ENCODE results near the gene KLHL29. TPM values are rescaled to one million over a fixed set of nuclear protein-coding genes. Genes with fewer than 3 reads are reported as not detected.

The KLHL29 gene
- total RNA-seq, 2 experiments from 2014 or later = 4.1 to 4.4 TPM

- Mint-ChIP-seq H3K27ac (no peak overlapping the region), H3K9me3 (ENCODE audit: insufficient read depth) (no peaks in the 10 kb centered on the region), H3K4me1 (ENCODE audit: low read depth) (peaks cover 16% of the 10 kb centered on the region), H3K36me3 (ENCODE audit: low read depth) (no peaks in the 10 kb centered on the region), H3K4me3 (no peak overlapping the region), H3K27me3 (ENCODE audit: low read depth) (peaks cover 30% of the 10 kb centered on the region)
- no peak for ATAC-seq
- POLR2A ChIA-PET = no interaction called here
- no peak for DNase-seq
- CTCF ChIA-PET = interaction anchor here (0.8 kb wide), 1 partner anchor 55 kb away, joined by 4 read pairs; no protein-coding TSS in a partner anchor
These were observed 74.1 kb downstream of the KLHL29 start for GRCh38 chr2:23459032-23459431.

DNA sequence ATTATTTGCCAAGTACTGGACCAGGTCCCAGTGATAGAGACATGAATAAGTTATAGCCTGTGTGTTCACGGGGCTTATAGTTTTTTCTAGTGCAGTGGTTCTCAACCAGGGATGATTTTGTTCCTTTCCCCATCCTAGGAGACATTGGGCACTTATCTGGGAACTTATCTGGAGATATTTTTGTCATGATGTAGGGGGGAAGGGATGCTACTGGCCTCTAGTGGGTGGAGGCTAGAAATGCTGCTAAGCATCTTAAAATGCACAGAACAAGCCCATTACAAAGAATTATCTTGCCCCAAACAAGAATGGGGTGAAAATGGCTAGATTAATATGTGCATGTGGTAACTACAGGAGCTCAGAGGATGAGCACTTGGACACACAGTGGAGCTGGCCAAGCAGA, 75.2 kb downstream of the KLHL29 start:
- Mint-ChIP-seq H3K36me3 (ENCODE audit: low read depth) (no peaks in the 10 kb centered on the region), H3K27ac (no peak overlapping the region), H3K27me3 (ENCODE audit: low read depth) (peaks cover 30% of the 10 kb centered on the region), H3K4me1 (ENCODE audit: low read depth) (peaks cover 10% of the 10 kb centered on the region), H3K4me3 (no peak overlapping the region), H3K9me3 (ENCODE audit: insufficient read depth) (no peaks in the 10 kb centered on the region)
- no peak for DNase-seq
- ChIA-PET CTCF (no interaction called here), POLR2A (no interaction called here)
- no peak for ATAC-seq

GRCh38 chr2:23460993-23461392, 76.0 kb downstream of the KLHL29 start:
- DNase-seq = no peak
- no peaks in the 10 kb centered on the region for H3K36me3 Mint-ChIP-seq (ENCODE audit: low read depth)

DNA sequence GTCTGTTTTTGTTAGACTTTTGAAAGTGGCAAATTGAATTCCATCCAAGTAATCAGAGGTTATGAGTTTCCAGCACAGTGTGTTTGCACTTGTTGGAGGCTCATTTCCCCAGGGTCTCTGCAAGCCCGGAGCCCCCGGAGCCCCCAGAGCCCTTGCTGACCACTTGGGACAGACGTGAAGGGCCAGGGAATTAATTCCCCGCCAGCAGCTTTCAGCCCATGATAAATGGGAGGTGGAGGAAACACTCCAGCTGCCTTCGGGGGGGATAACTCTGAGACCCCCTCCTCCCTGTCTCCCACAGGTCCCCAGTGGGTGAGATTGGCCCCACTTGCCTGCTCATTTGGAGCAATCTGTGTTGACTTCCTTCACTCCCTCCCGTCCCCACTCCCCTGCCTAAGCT, 79.2 kb downstream of the KLHL29 start:
- DNase-seq = no peak
- POLR2A ChIA-PET = no interaction called here
- Mint-ChIP-seq H3K4me1 (ENCODE audit: low read depth) (peaks cover 10% of the 10 kb centered on the region), H3K4me3 (no peak overlapping the region), H3K27me3 (ENCODE audit: low read depth) (peaks cover 43% of the 10 kb centered on the region), H3K36me3 (ENCODE audit: low read depth) (no peaks in the 10 kb centered on the region), H3K9me3 (ENCODE audit: insufficient read depth) (no peaks in the 10 kb centered on the region), H3K27ac (no peak overlapping the region)
- CTCF ChIA-PET = no interaction called here
- ATAC-seq = no peak

More at GRCh38 chr2:23460993-23461392, 76.0 kb downstream of the KLHL29 start:
- Mint-ChIP-seq H3K9me3 (ENCODE audit: insufficient read depth) (no peaks in the 10 kb centered on the region), H3K4me3 (no peak overlapping the region), H3K27ac (no peak overlapping the region), H3K27me3 (ENCODE audit: low read depth) (peaks cover 31% of the 10 kb centered on the region), H3K4me1 (ENCODE audit: low read depth) (peaks cover 10% of the 10 kb centered on the region)
- no peak for ATAC-seq
- ChIA-PET POLR2A (no interaction called here), CTCF (no interaction called here)

GRCh38 chr2:23464905-23465537, 80.0 kb downstream of the KLHL29 start:
- no peak for ATAC-seq
- Mint-ChIP-seq H3K4me1 (ENCODE audit: low read depth) (peaks cover 10% of the 10 kb centered on the region), H3K9me3 (ENCODE audit: insufficient read depth) (no peaks in the 10 kb centered on the region), H3K4me3 (no peak overlapping the region), H3K36me3 (ENCODE audit: low read depth) (no peaks in the 10 kb centered on the region), H3K27me3 (ENCODE audit: low read depth) (peaks cover 49% of the 10 kb centered on the region), H3K27ac (no peak overlapping the region)
- DNase-seq = no peak
- CTCF ChIA-PET = no interaction called here
- POLR2A ChIA-PET = no interaction called here

GRCh38 chr2:23465936-23466335, 81.0 kb downstream of the KLHL29 start:
- DNase-seq = no peak
- no peak overlapping the region for H3K27ac Mint-ChIP-seq
- H3K4me1 Mint-ChIP-seq (ENCODE audit: low read depth) = peaks cover 6% of the 10 kb centered on the region
- H3K36me3 Mint-ChIP-seq (ENCODE audit: low read depth) = no peaks in the 10 kb centered on the region
- POLR2A ChIA-PET = no interaction called here
- no peak for ATAC-seq
- H3K4me3 Mint-ChIP-seq = no peak overlapping the region
- H3K27me3 Mint-ChIP-seq (ENCODE audit: low read depth) = peaks cover 50% of the 10 kb centered on the region
- H3K9me3 Mint-ChIP-seq (ENCODE audit: insufficient read depth) = no peaks in the 10 kb centered on the region
- CTCF ChIA-PET = no interaction called here

DNA sequence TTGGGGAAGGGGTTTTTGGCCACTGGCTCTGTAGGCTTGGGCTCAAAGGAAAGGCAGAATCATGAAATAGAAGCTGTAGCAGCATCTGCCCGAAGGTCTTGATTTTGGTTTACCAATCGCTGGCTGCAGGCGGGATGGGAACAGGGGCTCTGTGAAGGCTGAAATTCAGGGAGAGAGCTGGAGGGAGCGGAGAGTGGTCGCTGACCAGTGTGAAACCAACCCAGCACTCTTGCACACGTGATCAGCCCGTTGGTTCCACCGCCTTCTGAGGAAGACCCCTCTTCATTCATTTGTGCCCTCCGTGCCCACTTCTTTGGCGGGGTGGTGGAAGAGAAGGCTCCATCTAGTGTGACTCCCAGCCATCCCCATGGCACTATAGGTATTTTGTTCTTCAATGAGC, 82.6 kb downstream of the KLHL29 start:
- H3K27ac Mint-ChIP-seq = no peak overlapping the region
- no peaks in the 10 kb centered on the region for H3K9me3 Mint-ChIP-seq (ENCODE audit: insufficient read depth)
- H3K36me3 Mint-ChIP-seq (ENCODE audit: low read depth) = no peaks in the 10 kb centered on the region
- no peaks in the 10 kb centered on the region for H3K4me1 Mint-ChIP-seq (ENCODE audit: low read depth)
- DNase-seq = no peak
- no peak overlapping the region for H3K4me3 Mint-ChIP-seq
- ChIA-PET POLR2A (no interaction called here), CTCF (no interaction called here)
- no peak for ATAC-seq
- peaks cover 47% of the 10 kb centered on the region for H3K27me3 Mint-ChIP-seq (ENCODE audit: low read depth)

DNA sequence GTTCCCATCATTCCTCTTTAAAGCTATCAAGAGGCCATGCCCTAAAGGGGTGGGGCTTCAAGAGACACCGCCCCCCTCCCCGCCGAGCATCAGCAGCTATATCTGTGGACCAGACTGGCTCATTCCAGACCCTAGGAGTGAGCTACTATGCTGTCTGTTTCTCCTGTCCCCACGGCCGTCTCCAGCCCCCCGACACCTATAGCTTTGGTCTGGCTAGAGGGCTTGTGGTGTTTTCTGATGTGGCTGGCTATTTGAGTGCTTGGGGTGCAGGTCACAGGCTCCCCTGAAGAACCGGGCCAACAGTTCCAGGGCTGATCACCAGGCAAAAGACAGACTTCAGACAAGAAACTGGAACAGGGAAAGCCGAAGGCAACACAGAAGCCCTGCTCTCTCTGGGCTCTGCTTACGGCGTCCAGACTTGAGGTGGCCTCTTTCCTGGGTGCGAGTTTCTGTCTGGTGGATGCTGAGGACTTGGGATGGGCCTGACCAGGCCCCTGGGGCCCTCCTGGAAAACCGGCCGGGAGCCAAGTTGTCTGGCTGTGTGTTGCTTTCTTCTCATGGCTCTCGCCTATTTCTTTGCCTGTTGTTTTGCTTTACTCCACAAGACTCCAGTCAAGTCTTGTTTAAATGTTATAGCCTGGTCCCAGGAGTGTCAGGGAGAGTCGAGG, 83.6 kb downstream of the KLHL29 start:
- DNase-seq = no peak
- no peaks in the 10 kb centered on the region for H3K4me1 Mint-ChIP-seq (ENCODE audit: low read depth)
- CTCF ChIA-PET = no interaction called here
- peaks cover 54% of the 10 kb centered on the region for H3K27me3 Mint-ChIP-seq (ENCODE audit: low read depth)
- ATAC-seq = no peak
- POLR2A ChIA-PET = no interaction called here
- H3K27ac Mint-ChIP-seq = no peak overlapping the region
- H3K9me3 Mint-ChIP-seq (ENCODE audit: insufficient read depth) = no peaks in the 10 kb centered on the region
- H3K4me3 Mint-ChIP-seq = no peak overlapping the region
- no peaks in the 10 kb centered on the region for H3K36me3 Mint-ChIP-seq (ENCODE audit: low read depth)

GRCh38 chr2:23469142-23469540, 84.2 kb downstream of the KLHL29 start:
- DNase-seq (no peak), ATAC-seq (no peak)
- Mint-ChIP-seq H3K9me3 (ENCODE audit: insufficient read depth) (no peaks in the 10 kb centered on the region), H3K36me3 (ENCODE audit: low read depth) (no peaks in the 10 kb centered on the region), H3K4me3 (no peak overlapping the region), H3K4me1 (ENCODE audit: low read depth) (no peaks in the 10 kb centered on the region), H3K27me3 (ENCODE audit: low read depth) (peaks cover 58% of the 10 kb centered on the region), H3K27ac (no peak overlapping the region)
- CTCF ChIA-PET = no interaction called here
- POLR2A ChIA-PET = no interaction called here

GRCh38 chr2:23475036-23475435, 90.1 kb downstream of the KLHL29 start:
- no peak for ATAC-seq
- POLR2A ChIA-PET = no interaction called here
- CTCF ChIA-PET = interaction anchor here (1.0 kb wide), 1 partner anchor 13 kb away, joined by 3 read pairs; no protein-coding TSS in a partner anchor
- H3K27me3 Mint-ChIP-seq (ENCODE audit: low read depth) = peaks cover 49% of the 10 kb centered on the region
- H3K27ac Mint-ChIP-seq = no peak overlapping the region
- H3K36me3 Mint-ChIP-seq (ENCODE audit: low read depth) = no peaks in the 10 kb centered on the region
- no peak for DNase-seq
- H3K4me3 Mint-ChIP-seq = no peak overlapping the region
- peaks cover 4% of the 10 kb centered on the region for H3K4me1 Mint-ChIP-seq (ENCODE audit: low read depth)
- no peaks in the 10 kb centered on the region for H3K9me3 Mint-ChIP-seq (ENCODE audit: insufficient read depth)

GRCh38 chr2:23475473-23475872, 90.5 kb downstream of the KLHL29 start:
- no peak overlapping the region for H3K4me3 Mint-ChIP-seq
- ATAC-seq (no peak), DNase-seq (no peak)
- peaks cover 4% of the 10 kb centered on the region for H3K4me1 Mint-ChIP-seq (ENCODE audit: low read depth)
- H3K27ac Mint-ChIP-seq = no peak overlapping the region
- ChIA-PET POLR2A (no interaction called here), CTCF (no interaction called here)
- no peaks in the 10 kb centered on the region for H3K36me3 Mint-ChIP-seq (ENCODE audit: low read depth)
- no peaks in the 10 kb centered on the region for H3K9me3 Mint-ChIP-seq (ENCODE audit: insufficient read depth)
- H3K27me3 Mint-ChIP-seq (ENCODE audit: low read depth) = peaks cover 50% of the 10 kb centered on the region

- H3K27me3 Mint-ChIP-seq (ENCODE audit: low read depth) = peaks cover 53% of the 10 kb centered on the region
- ChIA-PET CTCF (no interaction called here), POLR2A (no interaction called here)
- H3K4me3 Mint-ChIP-seq = no peak overlapping the region
- H3K27ac Mint-ChIP-seq = no peak overlapping the region
- DNase-seq = no peak
- no peaks in the 10 kb centered on the region for H3K36me3 Mint-ChIP-seq (ENCODE audit: low read depth)
- no peak for ATAC-seq
- peaks cover 4% of the 10 kb centered on the region for H3K4me1 Mint-ChIP-seq (ENCODE audit: low read depth)
- no peaks in the 10 kb centered on the region for H3K9me3 Mint-ChIP-seq (ENCODE audit: insufficient read depth)
These were observed 91.8 kb downstream of the KLHL29 start for GRCh38 chr2:23476786-23477185.

DNA sequence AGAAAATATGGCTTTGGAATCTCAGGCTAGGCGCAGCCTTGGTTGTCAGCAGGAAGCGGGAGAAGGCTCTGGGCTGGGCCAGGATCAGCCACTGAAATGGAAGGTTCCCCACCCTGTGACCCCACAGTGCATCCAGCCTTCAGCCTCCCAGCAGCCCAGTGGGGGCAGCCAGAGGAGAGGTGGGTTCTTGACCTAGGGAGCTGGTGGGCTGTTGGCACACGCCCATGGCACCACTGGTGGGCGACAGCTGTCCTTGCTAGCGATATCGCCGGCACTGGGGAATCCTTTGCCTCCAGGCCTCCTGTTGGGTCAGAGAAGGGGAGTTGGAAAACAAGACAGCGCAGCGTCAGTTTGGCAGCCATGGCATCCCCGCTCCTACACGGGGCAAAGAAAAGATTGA, 92.4 kb downstream of the KLHL29 start:
- H3K9me3 Mint-ChIP-seq (ENCODE audit: insufficient read depth) = no peaks in the 10 kb centered on the region
- POLR2A ChIA-PET = no interaction called here

More for the DNA sequence above, 92.4 kb downstream of the KLHL29 start:
- Mint-ChIP-seq H3K4me1 (ENCODE audit: low read depth) (peaks cover 4% of the 10 kb centered on the region), H3K27me3 (ENCODE audit: low read depth) (peaks cover 55% of the 10 kb centered on the region), H3K4me3 (no peak overlapping the region), H3K27ac (no peak overlapping the region), H3K36me3 (ENCODE audit: low read depth) (no peaks in the 10 kb centered on the region)
- CTCF ChIA-PET = no interaction called here
- ATAC-seq (no peak), DNase-seq (no peak)
